DMS53 treated with DMSO at 0.1 percent for 48 hours (cell line): ENCODE measurements around the gene EZR.

Experiments used
- DNase-seq: peaks from one replicate; lab custom pipeline; 2025; ENCODE audit not compliant: unreplicated experiment; lab: John Stamatoyannopoulos, UW

The EZR gene

DNA sequence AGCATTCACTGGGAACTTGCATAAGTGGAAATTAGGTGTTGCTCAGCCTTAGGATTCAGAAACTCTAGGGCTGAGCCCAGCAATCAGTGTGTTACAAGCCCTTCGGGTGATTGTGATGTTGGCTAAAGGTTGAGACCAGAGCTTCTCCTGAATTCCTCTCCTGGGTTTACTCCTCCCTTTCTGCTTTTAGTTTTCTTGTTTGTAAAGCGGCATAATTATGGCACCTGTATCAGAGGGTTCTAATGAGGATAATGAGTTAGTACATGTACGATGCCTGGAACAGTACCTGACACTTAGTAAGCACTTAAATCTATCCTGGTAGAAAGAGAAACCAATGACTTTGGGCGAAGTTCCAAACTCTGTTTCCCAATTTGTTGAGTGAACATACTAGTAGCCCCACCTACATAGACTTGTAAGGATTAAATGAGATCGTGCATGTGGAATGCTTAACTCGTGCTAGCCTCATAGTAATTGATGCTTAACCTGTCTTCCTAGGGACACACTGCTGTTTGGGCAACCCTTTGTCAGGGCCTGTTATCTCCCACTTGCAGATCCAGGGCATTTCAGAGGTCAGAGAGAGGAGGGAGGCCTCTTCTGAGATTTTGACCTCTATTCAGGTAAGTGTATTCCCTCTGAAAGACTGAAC lies 932 bp upstream of the EZR start:
- DNase-seq: no peak

DNA sequence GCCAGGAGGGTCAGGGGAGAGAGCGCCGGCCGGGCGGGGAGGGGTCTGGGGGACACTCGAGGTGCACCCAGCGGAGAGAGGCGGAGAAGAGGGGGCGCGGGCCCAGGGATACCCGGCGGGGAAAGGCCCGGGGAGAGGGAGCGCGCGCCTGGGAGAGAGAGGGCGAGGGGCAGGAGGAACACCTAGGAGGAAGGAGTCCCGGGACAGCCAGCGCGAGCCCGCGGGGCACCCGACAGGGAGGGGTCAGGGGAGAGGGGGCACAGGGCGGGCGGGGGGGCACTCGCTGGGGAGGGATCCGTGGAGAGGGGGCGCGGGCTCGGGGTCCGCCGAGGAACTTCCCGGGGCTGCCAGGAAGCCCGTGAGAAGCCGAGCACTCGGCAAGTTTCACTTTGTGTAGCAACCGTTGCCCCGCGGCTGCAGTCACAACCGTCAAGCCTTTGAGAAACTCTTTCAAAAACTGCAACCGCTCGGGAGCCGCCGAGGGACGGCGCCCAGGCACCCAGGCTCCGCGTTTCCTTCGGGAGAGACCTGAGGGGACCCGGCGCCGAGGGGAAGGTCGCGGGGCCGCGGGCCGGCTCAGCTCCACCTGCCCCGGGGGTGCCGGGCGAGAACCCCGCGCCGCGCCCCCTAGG lies 471 bp downstream of the EZR start:
- DNase-seq: peak; percentile 25

DNA sequence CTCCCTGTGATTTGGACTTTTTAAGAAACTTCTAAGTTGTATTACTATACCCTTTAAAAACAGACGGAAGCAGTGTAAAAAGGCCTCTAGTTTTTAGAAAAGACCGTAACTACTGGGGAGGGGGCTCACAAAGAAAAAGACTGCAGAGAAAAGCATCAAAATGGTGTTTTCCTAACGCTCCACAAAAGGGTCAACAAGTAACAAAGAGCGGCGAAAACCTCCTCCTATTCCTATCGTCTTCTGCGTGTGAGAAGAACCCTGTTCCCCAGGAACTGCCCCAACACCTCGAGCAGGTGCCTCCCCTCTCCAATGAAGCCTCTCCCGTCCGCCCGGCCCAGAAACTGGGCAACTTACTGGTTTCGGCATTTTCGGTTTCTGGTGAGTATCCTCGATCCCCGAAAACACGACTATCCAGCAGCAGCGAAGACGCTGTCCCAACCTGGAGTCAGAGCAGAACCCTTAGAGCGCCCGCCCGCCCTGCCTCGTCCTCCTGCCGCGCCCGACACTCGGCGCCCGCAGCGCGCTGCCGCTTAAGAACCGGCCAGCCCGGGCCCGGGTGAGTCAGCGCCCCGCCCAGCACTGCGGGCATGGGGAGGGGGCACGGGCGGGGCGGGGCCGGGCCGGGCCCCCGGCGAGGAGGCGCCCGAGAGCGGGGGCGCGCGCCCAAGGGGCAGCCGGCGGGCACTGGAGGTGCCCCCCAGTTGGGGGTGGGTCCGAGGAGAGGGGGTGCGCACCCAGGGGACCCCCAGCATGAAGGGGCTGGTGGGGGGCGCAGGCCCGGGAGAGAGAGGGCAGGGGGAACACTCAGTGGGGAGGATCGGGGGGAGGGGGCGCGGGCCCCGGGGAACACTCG lies 1.2 kb downstream of the EZR start:
- peak; percentile 25 for DNase-seq

- DNase-seq: peak; percentile 5
Observed at GRCh38 chr6:158816803-158817727, 2.1 kb downstream of the EZR start.

DNA sequence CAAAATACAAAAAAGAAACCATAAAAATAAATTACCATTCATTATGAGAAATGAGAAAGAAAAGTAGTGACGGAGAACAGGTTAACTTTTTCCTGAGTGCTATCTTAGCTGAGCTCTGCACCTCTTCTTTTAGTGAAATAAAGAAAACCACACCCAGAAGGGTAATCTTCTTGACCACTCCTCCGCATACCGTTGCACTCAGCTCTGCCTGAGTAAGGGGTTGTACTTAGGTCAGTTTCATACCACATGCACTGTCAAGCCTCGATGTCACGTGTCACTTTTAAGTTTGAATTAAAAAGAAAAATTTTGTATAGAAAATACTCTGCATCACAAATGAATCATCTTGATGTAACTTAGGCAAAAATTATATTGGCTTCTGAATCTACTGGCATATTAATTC lies 2.8 kb downstream of the EZR start:
- no peak for DNase-seq

DNA sequence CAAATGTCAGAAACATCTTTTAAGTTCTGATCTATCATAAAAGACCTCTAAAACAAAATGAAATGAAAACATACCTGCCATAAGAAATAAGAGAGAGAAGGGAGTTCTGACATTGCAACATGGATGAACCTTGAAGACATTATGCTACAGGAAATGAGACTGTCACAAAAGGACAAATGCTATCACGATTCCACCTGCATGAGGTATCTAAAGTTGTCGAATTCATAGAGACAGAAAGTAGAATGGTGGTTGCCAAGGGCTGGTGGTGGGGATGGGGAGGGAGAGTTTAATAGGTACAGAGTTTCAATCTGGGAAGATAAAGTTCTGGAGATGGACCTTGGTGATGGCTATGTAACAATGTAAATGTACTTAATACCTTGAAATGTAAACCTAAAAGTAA lies 3.3 kb downstream of the EZR start:
- no peak for DNase-seq

DNA sequence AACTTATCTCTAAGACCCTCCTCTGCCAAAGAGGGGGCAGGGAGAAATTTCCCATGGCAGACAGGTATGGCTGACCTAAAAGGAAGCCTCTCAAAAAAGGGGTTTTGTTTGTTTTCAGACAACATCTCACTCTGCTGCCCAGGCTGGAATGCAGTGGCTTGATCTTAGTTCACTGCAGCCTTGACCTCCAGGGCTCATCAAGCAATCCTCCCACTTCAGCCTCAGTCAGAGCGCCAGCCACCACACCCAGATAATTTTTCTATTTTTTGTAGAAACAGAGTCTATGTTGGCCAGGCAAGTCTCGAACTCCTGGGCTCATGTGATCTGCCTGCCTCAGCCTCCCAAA lies 3.8 kb downstream of the EZR start:
- DNase-seq: no peak

- DNase-seq: no peak
Observed at GRCh38 chr6:158813032-158813431, 6.1 kb downstream of the EZR start.

DNA sequence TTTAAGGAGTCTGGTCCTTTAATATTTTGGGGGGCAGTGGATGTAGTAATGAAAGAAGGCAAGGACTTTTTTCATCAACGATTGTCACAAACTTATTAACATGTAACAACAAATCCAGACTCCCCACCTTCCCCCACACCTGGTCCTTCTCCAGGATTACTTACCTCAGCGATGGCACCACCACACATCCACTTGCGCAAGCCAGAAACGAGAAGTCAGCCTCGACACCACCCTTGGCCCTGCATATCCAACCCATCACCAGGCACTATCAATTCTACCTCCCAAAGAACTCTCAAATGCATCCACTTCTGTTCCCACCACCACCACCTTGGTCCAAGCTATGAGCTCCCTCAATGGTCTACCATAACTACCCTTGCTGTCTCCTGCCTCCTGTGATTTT lies 6.6 kb downstream of the EZR start:
- no peak for DNase-seq

DNA sequence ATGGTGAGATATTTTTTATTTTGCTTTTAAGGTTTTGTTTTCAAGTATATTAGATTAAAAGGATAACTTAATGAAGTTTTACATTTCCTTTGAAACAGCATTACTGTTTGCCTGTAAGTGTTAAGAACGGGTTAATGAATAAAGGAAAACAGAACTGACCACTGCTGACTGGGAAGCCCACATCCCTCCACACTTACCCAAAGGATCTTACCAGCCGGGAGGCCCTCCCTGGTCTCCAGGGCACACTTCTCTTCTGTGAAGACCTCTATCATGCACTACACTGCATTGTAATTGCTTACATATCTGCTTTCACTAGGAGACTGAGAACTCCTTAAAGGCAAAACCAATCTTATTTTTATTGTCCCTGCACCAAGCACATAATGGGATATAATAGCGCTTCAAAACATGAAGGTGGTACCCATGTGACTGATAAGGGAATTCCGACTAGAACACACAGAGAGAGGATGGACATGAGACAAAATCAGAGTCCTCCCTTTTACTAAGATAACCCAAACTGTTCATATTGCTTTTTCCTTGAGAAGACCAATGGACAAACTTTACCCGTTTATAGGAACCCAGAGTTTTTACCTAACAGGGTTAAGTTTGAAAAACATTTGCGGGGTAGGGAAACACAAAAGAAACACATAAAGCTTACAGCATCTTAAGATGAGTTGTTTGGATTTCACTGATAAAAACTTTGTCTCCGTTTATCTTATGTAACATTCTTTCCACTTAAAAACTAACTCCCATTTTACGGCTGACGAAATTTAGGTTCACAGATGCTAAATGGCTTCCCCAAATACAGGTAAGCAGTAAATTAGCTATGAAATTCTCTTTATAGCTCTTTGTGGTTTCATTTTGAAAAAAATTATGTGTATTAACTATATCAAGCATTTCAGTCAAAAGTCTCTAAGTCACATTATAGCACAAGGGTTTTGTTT lies 8.7 kb downstream of the EZR start:
- DNase-seq: no peak

GRCh38 chr6:158808941-158809678 lies 10.1 kb downstream of the EZR start:
- no peak for DNase-seq

DNA sequence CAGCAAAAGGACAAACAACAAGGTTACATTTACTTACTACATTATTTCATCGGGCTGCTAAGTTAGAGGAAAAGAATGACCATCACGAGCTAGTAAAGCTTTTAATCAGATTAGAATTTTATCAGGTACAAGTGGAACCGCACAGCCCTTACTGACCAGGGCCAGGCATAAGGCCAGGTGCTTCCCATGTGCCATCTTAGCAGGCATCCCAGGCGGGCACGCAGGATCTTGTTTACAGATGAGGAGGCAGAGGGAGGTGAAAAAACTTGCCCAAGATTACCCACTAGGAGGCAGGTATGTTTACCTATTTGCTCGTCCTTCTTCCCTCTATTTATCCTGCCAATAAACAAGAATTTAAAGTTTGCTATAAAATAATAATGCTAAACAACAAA lies 10.7 kb downstream of the EZR start:
- no peak for DNase-seq

- DNase-seq: no peak
Observed at GRCh38 chr6:158807515-158808441, 11.4 kb downstream of the EZR start.

GRCh38 chr6:158805698-158806377 lies 13.3 kb downstream of the EZR start:
- no peak for DNase-seq

GRCh38 chr6:158804207-158804606 lies 15.0 kb downstream of the EZR start:
- no peak for DNase-seq

GRCh38 chr6:158803733-158804143 lies 15.4 kb downstream of the EZR start:
- DNase-seq: peak; percentile 50

DNA sequence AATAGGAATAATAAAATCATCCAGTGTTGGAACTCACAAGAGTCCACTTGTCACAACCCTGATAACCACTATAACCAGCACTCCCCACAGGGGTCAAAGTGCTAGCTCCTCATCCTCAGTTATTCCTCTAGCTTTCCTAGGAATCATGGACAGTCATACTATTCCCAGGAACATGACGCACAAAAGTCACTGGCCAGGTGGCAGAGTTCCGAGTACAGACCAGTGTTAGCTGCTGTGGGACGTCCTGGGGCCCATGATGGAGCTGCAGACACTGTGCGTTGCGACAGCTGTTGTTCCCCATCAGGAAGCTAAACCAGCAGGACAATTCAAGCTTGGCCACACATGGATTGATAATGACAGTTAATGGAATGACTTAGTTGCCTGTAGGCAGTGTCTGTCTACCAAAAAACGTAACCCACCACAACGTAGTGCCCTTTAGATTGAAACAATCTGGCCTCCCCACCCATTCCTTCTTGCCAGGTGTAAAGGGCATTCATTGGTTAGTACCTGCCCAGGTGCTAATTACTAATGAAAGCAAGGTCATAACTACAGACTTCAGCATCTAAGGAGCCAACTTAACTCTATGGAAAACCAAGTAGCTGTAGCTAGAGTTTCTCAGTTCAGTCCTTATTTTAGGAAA lies 17.4 kb downstream of the EZR start:
- no peak for DNase-seq
